NCI-H1694 treated with DMSO at 0.1 percent for 48 hours (cell line): ENCODE results near the gene DDR1.
"Not testable (repeated sequence)": the region's sequence is repeated elsewhere in the genome, so short reads cannot be mapped to it uniquely, and the experiment has no call there.

ENCODE experiments used
- DNase-seq: peaks from one replicate; lab custom pipeline; 2025; lab: John Stamatoyannopoulos, UW

DDR1 gene

GRCh38 chr6:30854285-30855040 is 29.9 kb upstream of the DDR1 start:
- no peak for DNase-seq

GRCh38 chr6:30855429-30856075 is 28.8 kb upstream of the DDR1 start:
- DNase-seq, result no peak

DNA sequence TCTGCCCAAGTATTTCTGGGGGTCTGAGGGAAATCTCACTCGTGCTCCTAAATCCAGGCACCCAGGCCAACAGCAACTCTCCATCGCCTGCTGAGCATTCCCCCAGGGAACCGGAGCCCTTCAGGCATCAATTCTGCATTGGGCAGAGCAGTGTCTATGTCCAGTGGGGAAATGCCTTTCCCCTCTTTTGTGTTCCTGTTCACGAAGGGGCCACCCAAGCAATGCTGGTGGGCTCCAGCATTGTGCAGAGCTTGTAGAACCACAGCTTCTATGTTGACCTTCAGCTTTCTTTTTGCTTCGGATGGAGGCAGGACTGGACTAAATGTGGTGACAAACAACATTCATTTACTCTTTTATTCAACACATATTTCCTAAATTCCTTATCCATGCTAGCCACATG is 27.2 kb upstream of the DDR1 start:
- no peak for DNase-seq

- DNase-seq, result peak; percentile 14
Measured at GRCh38 chr6:30857549-30857948, 26.8 kb upstream of the DDR1 start.

DNA sequence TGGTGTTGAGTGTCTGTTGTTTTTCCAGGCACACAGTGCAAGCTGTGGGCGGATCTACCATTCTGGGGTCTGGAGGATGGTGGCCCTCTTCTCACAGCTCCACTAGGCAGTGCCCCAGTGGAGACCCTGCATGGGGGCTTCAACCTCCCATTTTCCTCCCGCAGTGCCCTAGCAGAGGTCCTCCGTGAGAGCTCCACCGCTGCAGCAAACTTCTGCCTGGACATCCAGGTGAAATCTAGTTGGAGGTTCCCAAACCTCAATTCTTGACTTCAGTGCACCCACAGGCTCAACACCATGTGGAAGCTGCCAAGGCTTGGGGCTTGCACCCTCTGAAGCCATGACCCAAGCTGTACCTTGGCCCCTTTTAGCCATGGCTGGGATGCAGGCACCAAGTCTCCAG is 24.6 kb upstream of the DDR1 start:
- DNase-seq, result not testable (repeated sequence)

DNA sequence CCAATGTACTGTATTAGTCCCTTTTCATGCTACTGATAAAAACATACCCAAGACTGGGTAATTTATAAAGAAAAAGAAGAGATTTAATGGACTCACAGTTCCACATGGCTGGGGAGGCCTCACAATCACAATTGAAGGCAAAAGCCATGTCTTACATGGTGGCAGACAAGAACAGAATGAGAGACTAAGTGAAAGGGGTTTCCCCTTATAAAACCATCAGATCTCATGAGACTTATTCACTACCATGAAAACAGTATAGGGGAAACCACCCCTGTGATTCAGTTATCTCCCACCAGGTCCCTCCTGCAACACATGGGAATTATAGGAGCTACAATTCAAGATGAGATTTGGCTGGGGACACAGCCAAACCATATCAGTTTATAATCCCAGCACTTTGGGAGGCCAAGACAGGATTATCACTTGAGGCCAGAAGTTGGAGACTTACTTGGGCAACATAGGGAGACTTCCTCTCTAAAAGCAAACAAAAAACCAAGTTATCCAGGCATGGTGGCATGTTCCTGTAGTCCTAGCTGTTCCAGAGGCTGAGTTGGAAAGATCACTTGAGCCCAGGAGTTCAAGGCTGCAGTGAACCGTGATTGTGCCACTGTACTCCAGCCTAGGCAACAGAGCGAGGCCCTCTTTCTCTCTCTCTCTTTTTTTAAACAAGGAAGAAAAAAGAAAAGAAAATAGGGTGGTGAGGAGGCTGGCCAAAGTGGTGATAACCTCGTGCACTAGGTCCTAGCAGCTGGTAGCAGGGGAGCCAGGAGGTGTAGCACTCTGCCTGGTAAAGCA is 22.9 kb upstream of the DDR1 start:
- DNase-seq, result no peak

GRCh38 chr6:30862156-30862875 is 22.0 kb upstream of the DDR1 start:
- no peak for DNase-seq

- no peak for DNase-seq
Measured at GRCh38 chr6:30864325-30864724, 20.0 kb upstream of the DDR1 start.

- DNase-seq, result not testable (repeated sequence)
Measured at GRCh38 chr6:30869241-30869749, 15.0 kb upstream of the DDR1 start.

DNA sequence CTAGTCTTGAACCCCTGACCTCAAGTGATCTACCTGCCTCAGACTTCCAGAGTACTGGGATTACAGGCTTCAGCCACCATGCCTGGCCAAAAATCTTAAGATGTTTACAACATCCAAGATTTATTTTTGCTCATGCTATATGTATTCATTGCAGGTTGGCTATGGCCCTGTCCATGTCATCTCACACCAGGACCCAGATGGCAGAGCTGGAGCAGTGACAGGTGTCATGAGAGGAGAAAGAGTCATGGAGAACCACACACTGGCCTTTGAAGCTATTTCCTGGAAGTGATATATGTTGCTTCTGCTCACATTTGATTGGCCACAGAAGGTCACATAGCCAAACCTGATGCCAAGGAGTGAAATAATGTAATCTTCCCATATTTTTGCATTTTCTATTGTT is 13.8 kb upstream of the DDR1 start:
- DNase-seq, result no peak

DNA sequence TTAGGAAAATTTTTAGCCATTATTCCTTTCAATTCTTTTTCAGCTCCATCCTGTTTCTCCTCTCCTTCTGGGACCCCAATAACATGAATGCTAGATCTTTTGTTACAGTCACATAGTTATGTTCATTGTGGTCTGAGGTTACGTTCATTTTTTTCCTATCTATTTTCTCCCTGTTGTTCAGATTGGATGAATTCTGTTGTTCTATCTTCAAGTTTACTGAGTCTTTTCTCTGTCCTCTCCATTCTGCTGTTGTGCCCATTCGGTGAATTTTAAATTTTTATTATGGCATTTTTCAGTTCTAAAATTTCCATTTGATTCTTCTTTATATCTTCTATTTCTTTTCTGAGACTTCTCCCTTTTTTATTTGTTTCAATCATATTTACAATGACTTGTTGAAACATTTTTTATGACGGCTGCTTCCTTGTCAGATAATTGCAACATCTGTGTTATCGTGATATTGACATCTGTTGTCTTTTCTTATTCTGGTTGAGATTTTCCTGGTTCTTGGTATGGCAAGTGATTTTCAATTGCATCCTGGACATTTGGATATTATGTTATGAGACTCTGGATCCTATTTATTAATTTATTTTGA is 12.6 kb upstream of the DDR1 start:
- DNase-seq, result no peak

DNA sequence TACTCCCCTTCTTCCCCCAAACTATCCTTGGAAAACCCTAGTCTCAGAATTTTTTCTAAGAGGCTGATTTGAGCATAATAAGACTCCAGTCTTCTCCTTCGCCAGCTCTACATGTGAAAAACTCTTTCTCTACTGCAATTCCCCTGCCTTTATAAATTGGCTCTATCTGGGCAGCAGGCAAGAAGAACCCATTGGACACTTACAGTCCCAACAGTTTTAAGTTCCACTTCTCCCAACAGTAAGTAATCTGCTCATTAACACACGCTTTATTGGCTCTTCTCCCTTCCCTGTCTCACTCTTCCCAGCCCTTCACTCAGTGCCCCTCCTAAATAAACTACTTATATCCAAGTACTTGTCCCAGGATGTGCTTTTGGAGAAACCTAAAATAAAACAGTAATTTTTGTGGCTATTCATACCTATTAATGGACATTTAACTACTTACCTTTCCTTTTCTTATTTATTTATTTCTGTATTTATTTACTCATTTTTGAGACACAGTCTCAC is 11.1 kb upstream of the DDR1 start:
- no peak for DNase-seq

- not testable (repeated sequence) for DNase-seq
Measured at GRCh38 chr6:30873795-30874194, 10.5 kb upstream of the DDR1 start.

DNA sequence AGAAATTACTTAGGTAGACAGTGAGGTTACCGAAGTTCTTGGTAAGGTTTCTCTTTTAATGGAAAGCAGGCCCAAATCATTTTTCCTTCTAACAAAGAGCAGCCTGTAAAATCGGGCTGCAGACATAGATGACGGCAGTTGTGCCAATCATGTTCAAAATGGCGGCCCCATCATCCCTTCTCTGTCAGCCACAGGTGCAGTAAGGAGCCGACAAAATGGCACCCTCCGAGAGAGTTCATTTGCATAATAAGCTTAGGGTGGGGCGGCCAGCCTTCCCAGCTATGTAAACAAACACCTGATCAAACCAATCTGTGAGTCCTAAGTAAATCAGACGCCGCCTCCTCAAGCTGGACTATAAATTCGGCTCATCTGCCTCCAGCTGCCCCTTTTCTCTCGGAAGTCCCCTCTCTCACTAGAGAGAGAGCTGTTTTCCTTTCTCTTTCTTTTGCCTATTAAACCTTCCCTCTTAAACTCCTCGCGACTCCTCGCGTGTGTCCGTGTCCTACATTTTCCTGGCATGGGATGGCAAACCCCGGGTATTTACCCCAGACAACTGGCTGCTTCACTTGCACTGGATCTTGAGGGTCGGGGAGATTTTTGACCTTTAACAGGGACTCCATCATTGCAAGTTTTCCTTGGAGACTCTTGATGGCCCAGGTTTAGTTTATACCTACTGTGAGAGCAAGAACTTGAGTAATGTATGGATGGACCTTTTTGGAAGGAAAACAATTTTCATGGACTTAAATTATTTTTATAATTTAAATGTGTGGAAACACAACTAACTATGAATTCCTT is 8.9 kb upstream of the DDR1 start:
- no peak for DNase-seq

- DNase-seq, result no peak
Measured at GRCh38 chr6:30876039-30876730, 8.1 kb upstream of the DDR1 start.

DNA sequence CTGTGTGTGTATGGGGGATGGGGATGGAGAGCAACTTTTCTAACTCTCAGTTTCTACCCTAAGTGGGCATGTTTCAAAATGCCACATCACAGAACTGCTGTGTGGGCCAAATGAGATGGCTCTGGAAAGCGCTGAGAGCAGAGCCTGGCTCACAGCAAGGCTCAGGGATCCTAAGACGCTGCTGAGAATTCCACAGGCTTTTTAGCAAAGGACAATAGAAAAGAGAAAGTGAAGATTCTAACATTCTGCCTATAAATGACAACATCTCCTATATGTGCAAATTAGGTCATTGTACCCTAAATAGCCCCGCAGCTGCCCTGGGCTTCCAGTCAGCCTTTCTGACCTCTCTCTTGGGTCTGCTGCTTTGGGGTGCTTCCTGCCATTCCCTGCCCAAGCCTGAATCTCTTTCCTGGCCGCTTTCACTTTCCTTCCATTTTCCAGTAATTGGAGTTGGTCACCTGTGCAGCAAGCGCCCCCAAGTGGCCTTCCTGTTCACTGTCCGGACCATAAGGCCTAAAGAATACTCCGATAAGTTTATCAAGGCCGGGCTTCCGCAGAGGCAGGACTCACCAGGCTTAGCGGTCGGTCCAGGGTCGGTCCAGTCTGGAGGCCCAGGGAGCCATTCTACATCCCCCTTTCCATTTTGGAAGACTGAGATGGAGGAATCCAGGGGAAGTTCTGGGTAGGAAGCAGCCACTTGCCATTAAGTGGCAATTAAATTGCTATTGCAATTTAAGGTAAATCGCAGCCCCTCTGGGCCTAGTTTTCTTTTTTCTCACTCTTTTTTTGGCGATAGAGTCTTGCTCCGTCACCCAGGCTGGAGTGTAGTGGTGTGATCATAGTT is 6.7 kb upstream of the DDR1 start:
- DNase-seq, result peak; percentile 74

DNA sequence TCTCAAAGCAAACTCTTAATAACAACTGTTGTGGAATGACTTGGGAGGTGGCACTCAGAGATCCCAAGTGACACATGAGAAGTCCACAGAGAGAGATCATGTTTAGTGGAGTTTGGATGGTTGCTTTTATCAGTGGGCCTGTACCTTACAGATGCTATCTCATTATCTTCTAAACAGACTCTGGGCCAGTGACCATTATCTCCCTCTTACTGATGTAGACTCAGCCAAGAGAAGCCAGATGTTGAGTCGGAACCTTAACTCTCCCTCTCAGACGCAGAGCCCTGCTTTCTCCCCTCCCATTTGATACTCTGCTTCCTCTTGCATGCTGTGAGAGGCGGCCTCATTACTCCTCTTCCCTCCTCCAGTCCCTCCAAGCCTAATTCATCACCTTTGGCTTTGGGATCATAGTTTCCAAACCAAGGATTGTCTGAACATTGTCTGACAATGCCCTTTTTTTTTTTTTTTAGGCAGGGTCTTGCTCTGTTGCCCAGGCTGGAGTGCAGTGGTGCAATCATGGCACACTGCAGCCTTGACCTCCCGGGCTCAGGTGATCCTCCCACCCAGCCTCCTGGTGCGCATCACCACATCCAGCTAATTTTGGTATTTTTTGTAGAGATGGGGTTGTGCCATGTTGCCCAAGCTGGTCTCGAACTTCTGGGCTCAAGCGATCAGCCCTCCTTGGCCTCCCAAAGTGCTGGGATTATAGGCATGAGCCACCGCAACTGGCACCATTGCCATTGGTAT is 4.5 kb upstream of the DDR1 start:
- no peak for DNase-seq

DNA sequence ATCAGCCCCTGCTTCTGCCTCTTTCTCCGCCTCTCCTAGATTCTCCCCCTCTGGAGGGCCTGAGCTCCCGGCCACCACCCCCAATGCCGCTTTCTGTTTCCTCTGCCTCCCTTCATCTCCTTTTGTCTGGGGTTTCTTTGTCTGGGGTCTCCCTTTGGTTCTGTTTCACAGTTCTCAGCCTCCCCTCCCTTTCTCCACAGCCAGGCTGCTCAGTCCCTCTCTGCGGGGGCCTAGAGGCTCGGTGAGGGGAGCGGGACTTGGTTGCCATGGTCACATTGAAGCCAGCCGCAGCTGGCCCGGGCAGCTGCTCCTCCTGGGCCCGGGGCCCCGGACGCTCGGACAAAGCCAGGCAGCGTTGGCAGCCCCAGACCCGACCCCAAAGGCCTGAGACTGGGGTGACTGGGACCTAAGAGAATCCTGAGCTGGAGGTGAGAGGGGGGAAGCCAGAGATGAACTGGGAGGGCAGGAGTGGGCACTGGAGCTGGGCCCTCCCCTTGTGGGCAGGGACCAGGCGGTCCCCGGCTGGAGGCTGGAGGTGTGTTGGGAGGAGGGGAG is 3.5 kb upstream of the DDR1 start:
- DNase-seq, result no peak
